NAMALWA (cell line): ENCODE results near the gene ANKRD39.

Experiments
- DNase-seq: peaks from one replicate; pipeline ENCODE4 v3.0.0-alpha.2; 2015; ENCODE audit warnings: low spot score

ANKRD39 gene

DNA sequence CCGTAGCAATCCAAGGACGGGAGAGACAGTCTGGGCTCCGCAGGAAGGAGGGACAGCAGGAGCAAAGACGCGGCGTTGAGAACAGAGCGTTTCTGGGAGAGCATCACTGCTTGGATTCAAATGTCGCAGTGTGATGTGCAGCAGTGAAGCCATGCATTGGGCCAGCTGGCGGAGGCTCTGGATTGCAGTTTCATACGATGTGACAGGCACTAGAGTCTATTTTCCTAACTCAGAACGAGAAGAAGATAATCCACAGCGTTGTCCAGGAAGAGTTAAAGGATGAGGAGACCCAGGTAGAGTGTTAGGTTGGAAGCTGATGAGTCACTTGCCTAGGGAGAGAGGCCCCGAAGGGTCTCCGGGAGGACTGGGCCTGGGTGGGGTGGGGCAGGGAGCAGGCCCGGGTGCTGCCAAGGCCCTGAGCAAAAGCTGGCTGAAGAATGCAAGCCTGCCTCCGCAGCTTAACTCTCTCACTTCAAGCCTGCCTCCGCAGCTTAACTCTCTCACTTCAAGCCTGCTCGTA, 29.7 kb upstream of the ANKRD39 start:
- no peak for DNase-seq

DNA sequence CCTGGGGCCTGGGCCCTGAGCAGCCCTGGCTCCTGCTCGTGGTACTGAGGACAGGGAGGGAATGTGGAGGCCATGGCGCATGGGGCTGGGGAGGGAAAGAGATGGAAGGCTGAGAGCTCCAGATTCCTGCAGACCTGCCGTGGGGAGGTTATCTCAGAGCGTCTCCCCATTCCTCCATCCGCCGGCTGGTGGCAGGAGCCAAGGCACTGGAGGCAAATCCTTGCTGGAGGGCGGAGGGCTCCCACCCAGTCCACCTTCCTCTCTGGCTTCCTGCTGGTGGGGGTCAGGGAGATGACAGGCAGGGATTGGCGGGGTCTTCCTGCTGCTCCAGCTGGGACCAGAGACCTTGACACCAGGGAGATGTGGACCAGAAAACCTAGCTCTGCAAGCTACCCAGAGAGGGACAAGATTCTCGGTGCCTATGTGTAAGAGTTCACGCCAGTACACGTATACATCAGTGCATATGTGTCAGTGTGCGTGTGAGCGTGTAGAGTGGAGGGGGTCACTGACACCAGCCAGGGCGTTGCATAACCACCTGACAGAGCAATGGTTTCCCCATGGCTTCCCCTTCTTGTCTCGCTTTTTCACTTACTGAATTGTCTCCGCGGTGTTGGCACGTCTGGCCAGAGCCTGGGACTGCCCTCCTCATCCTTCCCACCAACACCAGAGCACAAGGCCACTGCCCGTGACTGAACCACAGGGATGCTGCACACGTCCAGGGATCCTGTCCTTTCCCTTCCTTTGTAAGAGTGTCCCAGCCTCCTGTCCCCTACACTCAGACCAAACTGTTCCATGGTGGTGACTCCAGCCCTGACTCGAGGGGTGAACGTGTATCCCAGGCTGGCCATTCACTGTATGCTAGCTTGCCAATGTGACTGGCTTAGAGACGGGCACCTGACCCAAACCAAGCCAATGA, 27.9 kb upstream of the ANKRD39 start:
- DNase-seq, result no peak

DNA sequence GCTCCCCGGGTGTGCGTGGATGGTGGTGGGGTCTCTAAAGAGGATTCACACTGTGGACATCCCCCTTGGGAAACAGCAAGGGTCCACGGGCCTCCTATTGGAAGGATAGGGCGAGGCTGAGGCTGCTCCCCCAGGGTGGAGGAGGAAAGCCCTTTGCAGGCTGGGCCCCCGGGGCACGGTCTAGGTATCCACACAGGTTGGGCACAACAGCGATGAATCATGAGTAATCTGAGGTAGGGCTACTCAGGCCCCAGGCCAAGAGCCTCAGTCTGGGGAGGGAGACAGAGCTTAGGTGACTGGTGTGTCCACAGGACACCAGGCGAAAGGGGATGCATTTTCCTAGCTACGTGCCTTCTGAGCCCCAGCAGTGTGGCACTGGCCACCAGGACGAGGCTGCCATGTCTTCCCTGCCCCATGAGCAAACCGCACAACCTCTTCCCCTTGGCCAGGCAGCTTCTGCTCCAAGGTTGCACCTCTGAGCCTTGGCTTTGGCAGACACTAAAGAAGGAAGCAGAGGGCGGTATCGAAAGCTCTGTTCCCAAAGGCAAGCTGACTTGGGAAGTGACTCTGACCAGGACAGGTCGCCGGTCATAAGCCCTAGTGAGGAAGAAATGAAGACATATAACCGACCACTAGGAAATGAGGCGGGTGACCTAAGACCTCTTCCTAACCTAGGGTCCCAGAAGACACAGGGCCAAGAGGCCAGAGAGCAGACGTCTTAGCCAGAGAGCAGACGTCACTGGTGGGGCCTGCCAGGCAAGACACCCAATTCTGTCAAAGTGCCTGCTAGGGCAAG, 26.7 kb upstream of the ANKRD39 start:
- DNase-seq, result no peak

DNA sequence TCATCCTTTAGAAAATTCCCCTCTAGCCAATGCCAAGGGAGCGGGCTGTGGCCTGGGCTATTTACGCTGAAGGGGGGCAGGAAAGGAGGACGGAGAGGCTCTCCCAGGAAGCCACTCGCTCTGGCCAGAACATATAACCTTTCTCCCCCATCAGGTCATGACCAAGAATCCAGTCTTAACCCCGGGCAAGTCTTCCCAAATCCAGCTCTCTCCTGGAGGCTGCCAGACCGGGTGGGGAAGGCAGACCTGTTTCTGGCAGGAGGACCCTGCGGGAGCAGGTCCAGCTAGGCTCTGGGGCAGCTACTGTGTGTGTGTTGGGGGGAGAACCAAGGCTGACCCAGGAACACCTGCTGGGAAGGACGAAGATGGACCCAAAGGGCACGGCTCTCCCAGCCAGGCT, 25.5 kb upstream of the ANKRD39 start:
- no peak for DNase-seq

DNA sequence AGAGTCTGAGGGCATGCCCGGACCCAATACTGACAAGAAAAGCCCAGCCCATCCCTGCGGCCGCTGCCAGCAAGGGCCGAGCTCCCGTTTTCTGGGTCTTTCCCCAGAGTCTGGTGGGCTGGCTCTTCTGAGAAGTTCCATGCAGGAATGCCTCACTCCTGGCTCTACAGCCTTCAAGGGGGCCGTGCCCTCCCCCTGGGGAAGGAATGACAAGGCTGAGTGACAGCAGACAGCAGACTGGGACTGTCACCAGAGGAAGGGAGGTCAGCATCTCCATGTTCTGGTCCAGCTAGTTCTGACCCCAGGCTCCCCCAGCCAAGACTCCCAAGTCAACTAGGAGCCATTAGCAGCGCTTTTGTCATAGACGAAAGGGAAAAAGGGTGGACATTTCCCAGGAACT, 25.1 kb upstream of the ANKRD39 start:
- no peak for DNase-seq

DNA sequence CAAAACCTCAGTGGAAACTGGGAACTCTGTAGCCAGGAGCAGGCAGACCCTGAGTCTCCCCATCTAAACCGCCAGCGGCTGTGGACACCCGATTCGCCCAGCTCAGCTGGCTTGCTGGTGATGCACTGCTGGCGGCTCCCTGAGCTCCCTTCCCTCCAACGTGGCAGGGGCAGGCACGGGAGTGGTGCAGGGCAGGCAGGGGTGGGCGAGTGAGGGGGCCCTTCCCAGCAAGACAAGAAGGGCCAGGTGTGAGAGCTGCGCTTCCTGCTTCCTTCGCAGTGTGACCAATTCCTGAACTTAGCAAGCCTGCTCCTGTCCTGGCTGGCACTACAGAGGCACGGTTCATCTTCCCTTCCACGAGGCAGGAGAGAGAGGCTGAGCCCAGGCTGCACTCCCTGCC, 24.4 kb upstream of the ANKRD39 start:
- DNase-seq, result no peak

DNA sequence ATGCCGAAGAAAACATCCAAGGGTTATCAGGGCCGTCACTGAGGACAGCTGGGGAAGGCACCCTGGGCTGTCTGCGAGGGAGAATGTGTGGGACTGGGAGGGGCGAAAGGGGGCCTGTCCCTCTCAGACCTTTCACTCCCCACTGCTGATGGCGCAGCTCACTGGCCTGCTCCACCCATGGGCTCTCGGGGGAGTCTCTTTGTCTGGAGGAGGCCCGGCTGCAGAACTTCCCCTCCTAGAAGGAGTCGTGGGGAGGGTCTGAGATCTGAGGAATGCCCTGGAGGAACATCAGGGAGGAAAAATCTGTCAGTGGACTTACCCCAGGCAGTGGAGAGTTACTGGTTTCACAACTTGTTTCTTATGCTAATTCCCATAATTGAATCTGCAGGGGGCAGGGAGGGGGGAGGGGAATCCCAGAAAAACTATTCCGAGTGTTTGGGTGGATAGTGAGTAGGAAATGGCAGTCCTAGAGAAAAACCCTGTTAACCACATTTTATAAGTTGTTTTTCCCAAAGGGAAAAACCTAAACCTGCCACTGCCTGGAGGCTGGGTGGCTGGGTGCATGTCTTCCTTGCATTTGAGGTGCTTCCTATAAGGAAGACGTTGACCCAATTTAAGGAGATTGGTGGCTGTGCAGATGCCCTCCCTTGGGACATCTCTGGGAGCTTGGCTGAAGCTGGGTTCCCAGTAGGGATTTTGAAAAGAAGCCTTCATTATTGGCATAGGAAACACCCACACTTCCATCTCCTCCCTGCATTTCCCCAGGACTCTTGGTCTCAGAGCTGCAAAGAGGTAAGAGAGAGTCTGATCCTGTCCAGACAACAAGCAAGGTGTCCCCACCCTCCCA, 23.8 kb upstream of the ANKRD39 start:
- no peak for DNase-seq

DNA sequence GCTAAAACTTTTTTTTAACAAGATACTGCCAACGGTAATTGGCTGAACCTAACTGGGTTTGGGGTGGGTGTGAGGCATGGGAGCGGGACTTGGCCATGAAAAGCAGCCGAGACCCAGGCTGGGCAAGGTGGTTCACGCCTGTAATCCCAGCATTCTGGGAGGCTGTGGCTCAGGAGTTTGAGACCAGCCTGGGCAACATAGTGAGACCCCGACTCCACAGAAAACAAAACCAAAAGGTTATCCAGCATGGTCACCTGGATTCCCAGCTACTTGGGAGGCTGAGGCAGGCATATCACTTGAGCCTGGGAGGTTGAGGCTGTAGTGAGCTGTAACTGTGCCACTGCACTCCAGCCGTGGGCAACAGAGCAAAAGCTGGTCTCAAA, 23.1 kb upstream of the ANKRD39 start:
- no peak for DNase-seq

DNA sequence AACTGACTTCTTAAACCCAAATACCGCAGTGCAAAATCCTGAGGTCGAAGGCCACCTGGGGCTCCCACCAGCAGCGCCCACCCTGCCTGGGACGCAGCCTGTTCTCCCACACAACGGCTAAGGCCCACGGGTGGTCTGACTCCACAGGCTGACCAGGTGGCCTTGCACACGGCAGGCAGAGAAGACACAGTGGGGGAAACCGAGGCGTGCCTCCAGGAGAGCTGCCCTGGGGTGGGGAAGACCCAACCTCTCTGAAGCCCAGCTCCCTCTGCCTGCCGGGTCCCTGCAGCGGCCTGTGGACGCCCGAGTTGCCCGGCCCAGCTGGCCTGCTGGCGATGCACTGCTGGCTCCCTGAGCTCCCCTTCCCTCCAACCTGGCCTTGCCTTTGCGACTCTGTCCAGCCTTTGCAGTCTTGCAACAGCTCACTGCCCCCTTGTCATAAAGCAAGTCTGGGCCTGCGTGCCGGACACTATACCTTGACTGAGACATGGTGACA, 21.8 kb upstream of the ANKRD39 start:
- no peak for DNase-seq

DNA sequence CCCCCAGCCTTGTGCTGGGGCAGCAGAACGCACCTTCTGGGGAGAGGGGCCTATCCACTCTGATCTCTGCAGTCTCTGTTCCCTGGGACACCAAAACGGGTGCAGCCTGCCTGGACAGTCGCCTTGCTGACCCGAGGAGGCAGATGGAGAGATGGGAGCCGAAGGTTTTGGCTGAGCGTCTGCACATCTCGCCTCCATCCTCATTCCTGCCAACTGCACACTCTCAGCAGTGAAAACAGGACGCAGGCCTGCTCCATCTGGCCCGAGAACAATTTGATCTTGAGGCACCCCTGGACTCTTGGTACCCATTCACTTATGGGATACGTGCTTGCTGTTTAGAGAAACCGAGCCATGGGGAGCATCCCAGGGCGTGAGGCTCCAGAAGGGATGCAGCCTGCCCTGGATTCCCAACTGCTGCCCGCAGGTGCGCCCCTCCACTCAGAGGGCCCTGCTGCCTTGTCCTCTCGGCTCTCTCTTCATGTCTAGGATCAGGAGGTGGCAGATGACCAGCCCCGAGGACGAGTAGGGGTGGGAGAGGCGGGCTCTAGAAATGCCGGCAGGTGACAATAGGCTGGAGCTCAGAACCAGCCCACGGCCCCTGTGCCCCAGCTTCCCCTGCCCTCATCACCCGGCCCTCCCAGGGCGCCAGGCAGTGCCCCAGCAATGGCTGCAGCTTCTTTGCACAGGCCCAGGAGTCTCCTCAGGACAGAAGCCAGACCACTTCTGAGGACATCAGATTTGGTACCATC, 21.2 kb upstream of the ANKRD39 start:
- no peak for DNase-seq

DNA sequence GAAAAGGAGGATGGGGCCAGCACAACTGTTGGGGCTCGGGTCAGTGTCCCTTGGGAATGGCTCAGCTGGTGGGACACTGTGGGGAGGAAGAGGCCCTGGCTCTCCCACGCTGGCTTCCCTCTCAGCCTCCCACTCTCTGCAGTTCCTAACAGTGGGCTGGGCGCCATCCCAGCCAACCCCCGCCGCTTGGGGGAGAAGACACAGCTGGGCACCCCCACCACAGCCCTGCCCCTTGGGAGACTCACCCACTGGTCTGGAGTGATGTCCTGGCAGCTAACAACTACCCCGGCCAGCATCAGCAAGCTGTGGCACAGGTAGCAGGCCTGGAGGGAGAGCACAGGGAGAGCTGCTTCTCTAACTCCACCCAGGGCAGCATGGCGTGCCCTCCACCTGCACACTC, 20.4 kb upstream of the ANKRD39 start:
- DNase-seq, result no peak

DNA sequence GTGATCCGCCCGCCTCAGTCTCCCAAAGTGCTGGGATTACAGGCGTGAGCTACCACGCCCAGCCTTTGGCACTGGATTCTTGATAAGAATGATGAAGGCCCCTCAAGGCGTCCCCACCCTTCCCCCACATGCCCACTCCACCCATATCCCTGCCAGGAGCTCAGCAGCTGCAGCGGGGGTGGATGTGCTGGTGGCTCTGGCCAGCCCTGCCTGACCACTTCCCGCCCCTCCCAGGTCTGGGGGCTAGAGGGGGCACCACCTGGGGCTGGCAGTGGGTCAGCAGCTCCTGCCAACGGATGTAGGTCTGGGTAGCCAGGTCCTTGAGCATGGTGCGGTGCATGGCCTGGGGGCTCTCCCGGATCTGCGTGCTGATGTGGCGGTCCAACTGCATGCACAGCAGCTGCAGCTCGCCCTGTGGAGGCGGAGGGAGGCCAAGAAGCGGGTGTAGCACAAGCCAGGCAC, 19.8 kb upstream of the ANKRD39 start:
- DNase-seq, result no peak

DNA sequence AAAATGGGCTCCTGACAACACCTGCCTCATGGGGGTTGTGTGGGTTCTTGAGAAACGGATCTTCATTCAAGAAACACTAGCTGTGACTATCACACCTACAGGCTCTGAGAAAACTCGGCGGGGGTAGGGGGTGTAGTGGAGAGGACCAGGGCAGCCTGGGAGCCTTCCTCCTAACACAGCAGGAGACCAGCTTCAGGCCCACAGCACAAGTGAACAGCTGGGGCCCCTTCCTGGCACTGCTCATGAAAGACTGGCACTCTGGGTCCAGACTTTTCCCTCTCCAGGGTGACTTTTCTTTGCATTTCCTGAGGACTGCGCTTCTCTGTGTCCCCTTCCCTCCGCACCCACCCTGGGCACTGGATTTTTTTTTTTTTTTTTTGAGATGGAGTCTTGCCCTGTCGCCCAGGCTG, 19.2 kb upstream of the ANKRD39 start:
- no peak for DNase-seq

DNA sequence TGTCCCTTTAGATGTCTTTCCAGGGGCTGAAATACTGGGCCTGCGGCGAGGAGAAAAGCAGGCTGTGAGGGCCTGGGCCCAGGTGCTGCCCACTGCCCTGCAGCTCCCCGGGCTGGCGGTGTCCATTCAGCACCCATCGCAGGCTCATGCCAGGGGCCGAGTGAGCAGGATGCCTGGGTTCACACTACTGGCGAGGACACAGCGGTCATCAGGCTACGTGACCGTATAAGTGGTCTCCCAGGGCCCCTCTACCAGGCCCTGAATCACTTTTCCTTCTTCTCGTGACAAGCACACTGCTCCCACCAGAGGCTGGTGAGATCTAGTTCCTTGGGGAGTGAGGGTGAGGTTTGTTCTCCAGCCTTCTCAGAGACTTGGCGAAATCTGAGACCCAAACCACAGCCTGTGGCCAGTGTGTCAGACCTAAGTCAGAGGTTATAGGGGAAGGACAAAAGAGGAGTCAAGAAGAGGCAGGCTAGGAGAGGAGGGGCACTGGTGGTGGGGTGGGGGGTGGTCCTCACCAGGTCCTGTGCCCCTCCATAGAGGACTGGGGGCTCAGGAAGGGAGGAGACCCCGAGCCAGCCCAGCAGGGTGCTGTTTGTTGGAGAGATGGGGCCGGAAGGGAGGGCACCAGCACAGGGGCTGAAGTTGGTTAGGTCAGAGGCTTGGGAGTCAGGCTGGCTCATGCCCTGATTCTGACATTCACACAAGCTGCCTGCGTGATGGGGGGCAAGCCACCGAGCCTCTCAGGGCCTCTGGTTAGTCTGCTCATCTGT, 18.6 kb upstream of the ANKRD39 start:
- no peak for DNase-seq

DNA sequence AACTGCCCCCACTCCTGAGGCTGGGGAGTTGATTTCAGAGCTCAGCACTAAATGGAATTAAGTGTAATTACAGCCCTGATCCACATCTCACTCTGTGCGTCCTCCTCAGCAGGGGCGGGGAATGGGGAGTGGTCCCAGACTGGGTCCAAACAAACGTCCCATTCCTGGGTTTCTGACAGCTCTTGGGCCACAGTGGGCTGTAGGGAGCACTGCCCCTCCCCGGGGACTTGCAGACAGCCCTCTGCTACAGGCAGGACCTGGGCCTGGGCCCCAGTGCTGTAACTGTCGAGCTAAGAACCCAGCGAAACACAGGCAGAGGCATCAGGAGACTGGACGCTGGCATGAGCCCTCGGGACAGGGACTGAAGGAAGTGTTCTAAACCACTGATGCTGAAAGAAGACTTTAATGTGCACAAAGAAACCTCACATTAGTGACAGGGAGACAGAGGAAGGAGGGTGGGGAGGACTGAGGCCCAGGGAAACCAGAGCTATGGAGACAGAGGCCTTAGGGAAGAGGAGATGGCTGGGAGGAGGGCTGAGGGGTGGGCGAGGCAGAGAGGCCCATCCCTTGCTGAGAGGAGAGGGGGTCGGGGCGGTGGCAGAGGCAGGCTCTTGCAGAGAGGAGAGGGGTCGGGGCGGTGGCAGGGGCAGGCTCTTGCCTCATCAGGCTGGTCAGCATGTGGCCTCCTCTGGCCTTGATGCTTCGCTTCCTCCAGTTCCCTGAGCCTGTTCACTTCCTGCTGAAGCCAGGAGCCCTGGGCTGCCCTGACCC, 17.9 kb upstream of the ANKRD39 start:
- no peak for DNase-seq

DNA sequence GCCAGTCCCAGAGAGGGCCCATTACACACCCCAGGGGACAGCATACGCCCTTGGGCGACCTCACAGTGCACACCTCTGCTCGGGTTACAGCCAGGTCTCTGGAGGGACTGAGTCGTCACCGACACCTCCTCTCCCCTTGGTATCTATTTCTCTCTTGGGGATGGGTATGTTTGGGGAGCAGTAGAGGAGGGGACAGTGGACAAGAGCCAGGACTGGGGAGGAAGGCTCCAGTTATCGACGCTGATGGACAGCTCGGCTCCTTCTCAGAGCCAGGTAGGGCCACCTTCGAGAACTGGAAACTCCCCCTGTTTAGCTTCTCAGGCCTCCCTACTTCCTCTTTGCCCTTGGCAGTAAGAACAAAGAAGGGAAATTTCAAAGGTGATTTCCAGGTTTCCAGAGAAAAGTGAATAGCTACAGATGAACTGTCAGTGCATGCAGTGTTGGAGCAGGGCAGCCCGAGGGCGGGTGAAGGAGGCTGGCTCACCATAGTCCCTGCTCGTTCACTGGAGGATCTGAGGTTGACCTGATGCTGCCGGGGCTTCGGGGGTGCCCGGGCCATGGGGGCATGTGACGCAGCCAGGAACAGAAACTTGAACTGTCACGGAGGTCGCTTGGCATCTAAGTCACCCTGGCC, 16.5 kb upstream of the ANKRD39 start:
- DNase-seq, result no peak

DNA sequence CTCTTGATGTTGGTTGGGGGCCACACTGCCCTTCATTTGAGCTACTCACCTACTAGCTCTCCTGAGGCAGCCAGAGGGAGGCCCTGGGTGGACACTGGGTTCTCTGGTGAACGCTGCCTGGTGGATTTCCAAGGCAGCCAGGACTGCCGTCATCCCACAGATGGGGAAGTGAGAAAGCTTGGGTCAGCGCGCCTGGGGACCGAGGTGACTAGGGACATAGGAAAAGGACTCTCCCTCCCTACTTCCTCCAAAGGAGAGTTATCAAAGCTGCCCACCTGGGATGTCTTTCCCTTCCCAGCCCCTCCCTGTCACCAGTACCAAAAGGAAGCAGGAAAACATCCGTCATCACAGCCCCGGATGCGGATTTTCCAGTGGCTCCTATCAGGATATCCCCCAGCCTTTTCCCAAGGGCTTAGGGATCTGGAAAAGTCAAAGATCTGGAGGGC, 15.9 kb upstream of the ANKRD39 start:
- no peak for DNase-seq

DNA sequence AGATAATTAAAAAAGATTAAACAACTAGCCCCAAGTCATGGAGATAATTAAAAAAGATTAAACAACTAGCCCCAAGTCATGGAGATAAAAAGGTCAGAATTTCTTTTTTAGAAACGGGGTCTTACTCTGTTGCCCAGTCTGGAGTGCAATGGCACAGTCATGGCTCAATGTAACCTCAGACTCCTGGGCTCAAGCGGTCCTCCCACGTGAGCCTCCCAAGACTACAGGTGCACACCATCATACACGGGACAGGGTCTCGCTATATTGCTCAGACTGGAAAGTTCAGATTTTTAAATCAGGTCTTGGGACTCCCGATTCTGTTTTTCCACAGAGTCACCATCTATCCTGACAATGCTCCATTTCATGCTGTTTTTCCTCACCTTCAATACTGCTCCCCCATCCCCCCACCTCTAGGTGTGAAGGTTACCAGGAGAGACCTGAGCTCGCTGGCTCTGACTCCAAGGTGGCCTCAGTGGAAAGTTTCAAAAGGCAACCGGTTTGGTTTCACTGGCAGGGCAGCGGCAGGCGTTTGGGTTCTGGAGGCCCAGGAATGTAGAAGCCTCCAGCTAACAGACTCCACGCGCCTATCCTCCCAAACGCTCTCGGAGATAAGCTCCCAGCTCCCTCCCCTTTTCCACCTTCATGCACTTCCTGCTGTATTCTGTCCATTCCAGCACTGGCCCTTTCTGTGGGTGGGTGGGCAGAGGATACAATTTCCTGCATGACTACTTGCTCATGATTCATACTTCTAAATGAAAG, 15.0 kb upstream of the ANKRD39 start:
- DNase-seq, result no peak
